NB4 (cell line): ENCODE results near the gene FHL5.

Experiments
- CTCF ChIP-seq: IDR thresholded peaks from one replicate; pipeline ENCODE4 v1.5.1; 2012; ENCODE audit warnings: low read depth, low read length
- MYC ChIP-seq: IDR thresholded peaks from 2 replicates; pipeline ENCODE4 v1.6.1; 2011; ENCODE audit warnings: low read depth, low read length
- POLR2A ChIP-seq: IDR thresholded peaks from 2 replicates; pipeline ENCODE4 v1.6.1; 2011; ENCODE audit warnings: mild to moderate bottlenecking; ENCODE audit not compliant: insufficient read length; ENCODE audit errors: extremely low read depth

DNA sequence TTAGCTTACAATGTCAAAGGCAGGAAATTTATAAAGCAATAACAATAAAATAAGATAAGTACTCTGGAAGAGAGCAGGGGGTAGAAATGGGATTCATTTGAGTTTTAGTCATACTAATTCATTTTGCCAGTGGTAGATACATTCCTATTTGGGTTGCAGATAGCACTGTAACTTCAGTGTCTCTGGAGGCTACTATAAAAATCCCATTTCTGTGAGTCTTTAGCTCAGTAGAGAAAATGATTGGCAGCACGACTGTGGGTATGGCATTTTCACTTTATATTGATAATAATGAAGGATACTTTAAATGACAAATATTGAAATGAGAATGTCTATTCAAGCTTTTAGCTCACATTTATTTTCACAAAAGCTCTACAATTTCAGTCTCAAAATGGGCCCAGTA, 93.6 kb downstream of the FHL5 start:
- TF ChIP-seq CTCF (no peak), POLR2A (no peak), MYC (no peak)
